GM19193 (cell line): ENCODE measurements around the gene TIMM22.

Experiments used
- POLR2A ChIP-seq: IDR thresholded peaks from 4 replicates; pipeline ENCODE4 v1.6.1; 2011; ENCODE audit not compliant: insufficient read depth, insufficient read length; ENCODE audit errors: extremely low read depth

Gene TIMM22

DNA sequence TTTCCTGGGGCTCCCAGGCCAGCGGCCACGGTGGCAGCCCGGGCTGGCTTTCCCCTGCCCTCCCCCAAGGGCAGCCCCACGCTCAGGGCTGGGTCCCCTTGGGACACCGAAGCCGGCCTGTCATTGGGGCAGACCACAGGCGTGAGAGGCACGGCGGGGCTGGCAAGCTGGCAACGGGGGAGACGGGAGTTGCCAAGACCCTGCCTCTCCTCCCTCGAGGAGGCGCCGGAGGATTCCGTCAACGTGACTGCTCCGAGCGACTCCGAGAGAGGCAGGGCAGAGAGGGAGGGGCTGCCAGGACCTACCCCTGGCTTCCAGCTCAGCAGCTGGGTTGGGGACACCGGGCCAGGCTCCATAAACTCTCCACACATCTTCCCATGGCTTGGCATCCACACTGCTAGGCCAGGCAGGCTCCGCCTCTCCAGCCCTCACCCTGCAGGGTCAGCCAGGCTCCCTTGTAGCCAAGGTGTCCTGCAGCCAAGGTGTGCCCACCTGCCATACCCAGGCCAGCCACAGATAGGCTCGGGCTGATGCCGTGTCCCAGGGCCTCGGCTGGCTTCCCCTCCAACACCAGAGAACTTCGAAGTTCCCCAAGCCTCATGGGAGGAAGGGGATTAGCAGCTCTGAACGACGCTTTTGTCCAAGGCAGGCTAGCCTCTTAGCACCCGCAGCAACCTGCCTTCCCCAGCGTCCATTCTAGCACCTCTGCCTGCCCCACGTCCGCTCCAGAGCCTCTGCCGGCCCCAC is 25.5 kb downstream of the TIMM22 start:
- no peak for TF ChIP-seq POLR2A

GRCh38 chr17:1024076-1024475 is 27.1 kb downstream of the TIMM22 start:
- no peak for TF ChIP-seq POLR2A

DNA sequence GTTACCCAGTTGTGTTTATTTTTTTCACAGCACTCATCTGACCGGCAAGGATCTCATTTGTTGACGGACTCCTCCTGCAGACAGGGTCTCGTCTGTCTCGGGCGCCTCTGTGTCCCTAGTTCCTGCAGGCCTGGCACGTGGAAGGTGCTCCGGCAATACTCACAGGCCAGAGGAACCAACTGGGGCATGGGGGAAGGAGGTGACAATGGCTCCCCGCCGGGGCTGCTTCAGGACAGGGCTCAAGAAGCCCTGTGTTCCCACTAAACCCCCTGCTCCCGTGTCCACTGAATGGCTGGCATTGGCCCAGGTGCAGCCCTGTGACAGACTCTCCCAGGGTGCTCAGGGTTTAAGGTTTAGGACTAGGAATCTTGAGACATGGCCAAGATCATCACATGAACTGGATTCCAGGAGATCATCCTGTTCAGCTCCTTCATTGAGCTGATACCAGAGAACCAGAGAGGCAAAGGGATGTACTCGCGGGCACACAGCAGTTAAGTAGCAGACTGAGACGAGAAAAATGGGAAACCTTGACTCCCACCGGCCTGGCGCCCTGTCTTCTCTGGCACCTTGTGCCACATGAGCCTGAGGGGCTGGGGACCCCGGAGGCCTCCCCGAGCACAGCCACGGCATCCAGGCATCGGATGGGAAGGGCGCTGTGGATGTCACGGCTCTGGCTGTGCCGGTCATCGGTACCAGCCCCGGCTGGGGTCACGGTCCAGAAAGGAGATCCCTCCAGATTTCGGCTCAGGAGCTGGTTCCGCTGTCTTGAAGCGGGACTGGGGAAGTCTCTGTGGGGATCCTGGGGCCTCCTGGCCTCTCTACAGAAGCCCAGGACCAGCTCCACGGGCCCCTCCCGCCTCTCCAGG is 29.0 kb downstream of the TIMM22 start:
- TF ChIP-seq POLR2A: no peak

DNA sequence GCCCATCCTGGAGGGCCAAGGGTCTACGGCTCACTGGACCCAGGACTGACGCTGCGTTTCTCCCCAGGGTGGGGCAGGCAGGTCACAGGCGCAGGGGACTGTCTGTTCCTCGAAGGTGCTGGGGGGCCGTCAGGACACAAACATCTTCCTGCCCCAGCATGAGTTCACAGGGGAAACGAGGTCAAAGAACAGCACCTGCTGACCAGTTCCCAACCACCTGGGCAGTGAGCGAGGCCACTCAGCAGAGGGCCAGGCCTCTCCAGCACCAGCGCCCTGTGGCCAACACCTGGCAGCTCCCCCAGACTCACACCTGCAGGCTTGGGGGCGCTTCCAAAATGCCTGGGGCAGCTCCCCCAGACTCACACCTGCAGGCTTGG is 29.7 kb downstream of the TIMM22 start:
- TF ChIP-seq POLR2A: no peak

DNA sequence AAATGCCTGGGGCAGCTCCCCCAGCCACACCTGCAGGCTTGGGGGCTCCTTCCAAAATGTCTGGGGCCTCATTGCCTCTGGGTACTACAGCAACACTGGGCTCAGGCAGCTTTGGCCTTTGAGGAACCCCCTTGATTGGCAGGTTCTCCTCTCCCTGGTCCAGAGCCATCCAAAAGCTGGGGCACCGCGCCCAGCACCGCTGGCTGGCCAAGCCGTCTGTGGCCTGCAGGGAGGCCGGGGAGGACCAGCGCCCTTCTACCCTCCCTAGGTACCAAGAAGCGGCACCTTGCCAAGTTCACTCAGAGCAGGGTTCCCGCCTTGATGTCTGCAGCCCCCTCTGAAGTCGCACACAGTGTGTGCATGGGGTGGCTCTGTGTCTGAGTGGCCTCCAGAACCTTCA is 30.1 kb downstream of the TIMM22 start:
- no peak for TF ChIP-seq POLR2A

DNA sequence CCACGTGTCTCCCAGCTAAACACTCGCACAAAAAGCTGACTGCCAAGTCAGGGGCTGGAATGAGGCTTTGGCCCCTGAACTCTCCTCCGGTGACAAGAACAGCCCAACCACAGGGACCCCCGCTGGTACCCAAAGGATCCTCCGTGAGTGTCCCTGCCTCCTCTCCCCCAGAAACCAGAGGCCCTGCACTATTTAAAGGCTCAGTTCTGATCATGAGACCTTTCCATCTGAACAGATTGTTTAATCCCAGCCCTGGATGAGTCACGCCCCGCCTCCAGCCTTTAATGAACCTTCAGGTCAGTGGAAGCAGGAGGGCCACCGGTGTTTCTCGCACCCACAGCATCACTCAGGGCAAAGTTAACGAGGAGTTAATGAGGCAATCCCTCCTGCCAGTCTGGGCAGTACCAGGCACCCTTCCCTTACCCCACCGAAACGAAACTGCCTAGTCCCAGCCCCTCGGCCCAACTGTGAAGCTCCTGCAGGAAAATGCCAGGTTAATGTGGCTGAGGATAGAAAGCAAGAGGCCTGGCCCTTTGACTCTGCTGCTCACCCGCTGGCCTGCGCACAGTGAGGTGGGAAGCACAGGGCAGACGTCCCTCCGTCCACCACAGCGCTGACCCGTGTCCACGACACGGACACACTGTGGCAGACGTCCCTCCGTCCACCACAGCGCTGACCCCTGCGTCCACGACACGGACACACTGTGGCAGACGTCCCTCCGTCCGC is 32.4 kb downstream of the TIMM22 start:
- TF ChIP-seq POLR2A: no peak

GRCh38 chr17:1029922-1030644 is 33.2 kb downstream of the TIMM22 start:
- TF ChIP-seq POLR2A: no peak

DNA sequence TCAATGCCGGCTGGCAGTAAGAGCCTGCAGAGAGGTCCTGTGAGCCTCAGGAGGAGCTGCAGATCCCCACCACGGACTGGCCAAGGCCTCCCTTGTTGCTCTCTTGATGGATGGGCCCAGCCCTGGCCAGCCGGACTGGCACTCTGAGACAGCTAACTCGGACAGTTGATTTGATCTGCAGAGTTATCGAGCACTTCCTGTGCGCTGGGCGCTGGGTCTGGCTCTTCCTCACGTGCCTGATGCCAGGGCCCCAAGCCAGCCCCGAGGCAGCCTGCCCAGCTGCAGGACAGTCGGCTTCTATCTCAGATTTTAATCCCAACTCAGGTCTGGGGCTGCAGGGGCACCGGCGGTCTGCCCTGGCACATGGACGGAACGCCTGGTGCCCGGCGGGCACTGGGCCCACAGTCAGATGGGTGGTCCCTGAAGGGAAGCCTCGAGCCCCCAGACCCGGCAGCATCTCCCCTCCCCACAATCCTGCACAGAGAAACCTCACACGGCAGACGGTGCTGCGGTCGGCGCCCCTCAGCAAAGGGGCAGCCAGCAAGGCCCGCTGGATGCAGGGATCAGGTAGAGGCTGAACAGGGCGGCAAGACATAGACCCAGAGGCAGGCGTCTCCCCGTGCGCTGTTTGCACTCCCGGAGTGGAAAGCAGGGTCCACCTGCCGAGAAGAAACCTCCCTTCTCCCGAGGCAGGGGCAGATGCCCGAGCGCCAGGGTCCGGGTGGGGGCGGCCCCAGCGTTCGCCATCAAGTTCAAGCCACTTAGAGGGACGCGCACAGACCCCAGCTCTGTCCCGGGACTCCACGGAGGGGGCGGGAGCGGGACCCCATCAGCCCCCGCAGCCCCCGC is 34.0 kb downstream of the TIMM22 start:
- no peak for TF ChIP-seq POLR2A

DNA sequence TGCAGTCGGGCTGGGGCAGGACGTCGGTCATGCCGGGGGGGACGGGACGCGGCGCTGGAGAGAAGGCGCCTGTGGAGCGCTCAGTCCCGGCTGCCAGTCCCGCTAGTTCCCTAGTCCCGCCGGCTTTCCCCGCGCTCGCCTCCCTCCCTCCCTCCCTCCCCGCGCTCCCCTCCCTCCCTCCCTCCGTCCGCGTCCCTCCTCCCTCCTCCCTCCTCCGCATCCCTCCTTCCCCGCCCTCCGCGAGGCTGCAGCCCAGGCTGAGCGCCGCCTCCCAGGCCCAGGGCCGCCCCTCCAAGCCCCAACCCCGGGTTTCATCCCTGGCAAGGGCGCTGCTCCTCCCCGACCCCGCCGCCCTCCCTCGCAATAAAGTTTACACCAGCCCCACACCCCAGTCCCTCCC is 34.8 kb downstream of the TIMM22 start:
- no peak for TF ChIP-seq POLR2A

- no peak for TF ChIP-seq POLR2A
Observed at GRCh38 chr17:1032391-1032790, 35.5 kb downstream of the TIMM22 start.

DNA sequence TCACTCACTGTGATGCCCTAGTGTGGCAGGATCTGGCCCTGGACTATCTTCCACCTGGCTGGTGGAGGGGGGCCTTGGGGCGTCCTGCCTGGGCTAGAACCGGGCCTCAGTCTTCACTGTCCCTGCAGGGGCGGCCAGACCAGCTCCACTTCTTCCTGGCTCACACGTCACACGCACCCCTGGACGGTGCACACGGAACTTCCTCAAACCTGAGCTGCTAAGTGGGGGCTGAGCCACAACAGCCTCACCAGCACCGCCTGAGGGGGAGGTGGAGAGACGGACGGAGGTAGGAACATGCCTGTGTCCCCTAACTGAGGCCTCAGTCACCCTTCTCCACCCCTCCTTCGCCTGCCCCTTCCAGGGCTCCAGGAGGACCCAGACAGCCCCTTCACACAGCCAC is 36.6 kb downstream of the TIMM22 start:
- TF ChIP-seq POLR2A: no peak

DNA sequence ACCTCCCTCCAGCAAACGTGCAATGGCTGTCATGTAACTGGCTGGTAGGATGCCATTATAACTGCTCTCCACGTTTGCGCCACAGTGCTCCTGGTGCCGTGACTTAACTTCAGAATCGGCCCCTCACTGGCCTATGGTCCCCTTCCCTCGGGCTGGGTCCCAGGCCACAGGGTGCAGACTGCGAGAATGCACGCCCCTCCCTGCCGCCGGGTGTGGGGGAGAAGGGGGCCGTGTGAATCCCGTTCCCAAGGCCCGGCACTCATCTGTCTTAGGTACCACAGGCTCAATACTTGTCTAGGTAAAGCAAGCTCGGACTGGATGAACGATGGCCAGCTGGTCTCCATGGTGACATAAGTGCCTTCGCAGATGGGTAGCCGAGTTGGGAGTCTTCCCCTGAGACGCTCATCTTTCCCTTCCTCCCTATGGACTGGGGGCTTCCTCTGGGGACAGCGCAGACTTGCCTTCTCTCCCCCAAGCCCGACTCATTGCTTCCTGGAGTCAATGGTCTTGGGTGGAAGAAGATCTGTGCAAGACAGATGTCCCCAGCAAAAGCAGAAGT is 37.8 kb downstream of the TIMM22 start:
- no peak for TF ChIP-seq POLR2A

DNA sequence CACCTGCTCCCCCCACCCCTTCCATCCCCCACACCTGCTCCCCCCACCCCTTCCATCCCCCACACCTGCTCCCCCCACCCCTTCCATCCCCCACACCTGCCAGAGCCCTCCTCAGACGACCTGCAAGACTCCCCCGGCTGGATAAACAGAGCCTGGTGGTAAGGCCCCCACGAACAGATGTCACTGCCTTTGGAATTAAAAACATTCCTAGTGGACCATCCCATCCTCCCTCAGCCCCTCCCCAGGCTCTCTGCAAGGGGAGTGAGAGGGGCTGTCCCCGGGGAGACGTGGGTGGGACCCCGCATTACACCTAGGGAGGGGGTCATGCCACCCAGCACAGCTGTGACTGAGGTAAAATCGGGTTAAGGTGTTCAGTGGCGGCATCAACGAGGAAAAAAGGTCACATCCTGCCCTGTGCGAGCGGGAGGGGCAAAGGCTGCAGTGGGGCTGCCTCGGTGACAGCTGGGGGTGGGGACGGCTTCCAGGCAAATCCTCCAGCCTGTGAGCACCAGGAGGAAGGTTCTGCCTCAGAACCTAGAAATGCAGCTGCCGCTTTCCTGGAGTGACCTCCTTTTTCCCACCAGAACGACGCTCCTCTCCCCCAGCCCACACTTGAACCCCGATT is 38.7 kb downstream of the TIMM22 start:
- TF ChIP-seq POLR2A: no peak
